GM21515 (cell line): Measurements from ENCODE around the gene TRAK1.
A peak's percentile ranks its signal among the peaks of the same experiment; 100 is the strongest.

Experiments
- ATAC-seq: cut with Tn5 transposase; IDR thresholded peaks from one replicate; pipeline ENCODE4 v1.9.1; 2021; ENCODE audit not compliant: unreplicated experiment

Gene TRAK1

GRCh38 chr3:42175386-42176240, 84.5 kb downstream of the TRAK1 start:
- ATAC-seq, result no peak

DNA sequence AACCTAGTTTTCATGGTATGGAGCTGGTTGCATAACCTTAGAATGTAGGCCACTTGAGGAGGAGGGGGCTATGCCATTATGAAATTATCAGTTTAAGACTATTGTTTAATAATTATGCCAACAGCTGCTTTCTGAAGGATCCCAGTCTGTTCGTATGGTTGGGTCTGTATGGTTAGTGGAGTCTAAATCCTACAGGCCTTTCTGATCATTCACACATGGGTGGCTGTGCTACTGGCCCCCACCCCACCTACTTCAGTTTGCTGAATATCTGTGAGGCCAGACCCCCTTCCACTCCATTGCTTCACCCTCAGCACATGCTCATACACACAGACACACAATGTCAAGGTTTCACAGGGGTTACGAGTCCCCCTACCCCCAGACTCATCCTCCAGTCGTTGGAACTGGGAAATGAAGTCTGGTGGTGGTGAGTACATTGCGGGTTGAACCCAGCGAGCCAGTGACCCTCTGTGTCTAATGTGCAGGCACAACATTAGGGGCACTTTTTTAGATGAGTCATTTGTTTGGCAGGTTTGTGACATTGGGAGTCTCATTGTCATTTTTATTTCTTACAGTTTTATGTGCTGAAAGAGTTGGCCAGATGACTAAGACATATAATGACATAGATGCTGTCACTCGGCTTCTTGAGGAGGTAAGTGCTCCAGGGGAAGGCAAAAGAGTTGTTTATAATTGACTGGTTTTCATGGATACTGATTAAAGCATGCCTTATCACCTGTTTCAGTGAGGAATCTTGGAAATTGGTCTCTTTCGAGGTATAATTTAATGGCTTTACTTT, 85.3 kb downstream of the TRAK1 start:
- ATAC-seq, result no peak

DNA sequence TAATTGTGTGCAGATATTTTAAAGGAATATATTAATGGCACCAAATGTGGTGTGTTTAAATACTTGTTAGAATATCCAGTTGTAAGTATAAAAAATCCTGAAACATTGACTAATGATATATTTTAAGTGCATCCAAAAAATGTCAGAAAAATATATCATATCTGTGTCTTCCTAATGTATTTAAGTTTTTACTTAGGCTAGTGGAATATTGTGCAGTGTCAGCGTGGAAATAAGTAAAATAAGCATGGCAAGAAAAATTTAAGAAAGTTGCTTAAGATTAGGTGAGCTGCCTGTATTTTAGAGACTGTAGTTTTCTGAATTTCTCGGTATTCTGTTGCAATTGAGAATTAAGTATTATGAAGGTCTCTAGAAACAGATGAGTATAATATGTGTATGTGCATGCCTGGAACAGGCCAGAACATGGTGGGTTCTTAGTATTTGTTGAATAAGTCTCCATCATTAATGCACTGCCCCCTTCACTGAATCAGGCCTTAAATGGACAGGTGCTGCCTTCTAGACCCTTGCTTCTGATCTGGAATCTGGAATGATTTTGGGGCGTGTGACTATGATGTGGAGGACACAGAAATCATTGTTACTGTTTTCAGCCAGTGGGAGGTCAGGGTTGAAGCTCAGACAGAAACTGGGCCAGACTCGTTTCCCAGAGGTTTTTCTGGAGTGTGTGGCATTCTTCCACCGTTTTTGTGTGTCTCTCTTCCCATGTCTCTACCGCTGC, 86.1 kb downstream of the TRAK1 start:
- no peak for ATAC-seq

DNA sequence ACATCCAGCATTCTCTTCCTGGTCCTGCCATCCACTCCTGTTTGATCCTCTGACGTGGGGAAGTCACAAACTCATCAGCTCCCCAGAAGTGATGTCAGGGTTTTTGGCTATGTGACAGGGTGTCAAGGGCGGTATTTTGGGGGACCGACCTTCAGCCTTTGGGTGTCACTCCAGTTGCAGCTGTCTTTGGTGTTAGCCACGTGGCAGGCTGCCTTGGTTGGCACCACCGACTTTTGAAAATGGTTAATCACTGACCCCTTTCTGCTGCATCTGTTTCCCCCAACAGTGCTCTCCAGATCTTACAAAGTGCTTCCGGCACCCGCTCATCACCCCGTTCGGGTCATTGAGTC, 86.6 kb downstream of the TRAK1 start:
- ATAC-seq, result no peak

- no peak for ATAC-seq
Observed at GRCh38 chr3:42179110-42179725, 88.1 kb downstream of the TRAK1 start.

- ATAC-seq, result no peak
Observed at GRCh38 chr3:42180901-42181300, 89.7 kb downstream of the TRAK1 start.

DNA sequence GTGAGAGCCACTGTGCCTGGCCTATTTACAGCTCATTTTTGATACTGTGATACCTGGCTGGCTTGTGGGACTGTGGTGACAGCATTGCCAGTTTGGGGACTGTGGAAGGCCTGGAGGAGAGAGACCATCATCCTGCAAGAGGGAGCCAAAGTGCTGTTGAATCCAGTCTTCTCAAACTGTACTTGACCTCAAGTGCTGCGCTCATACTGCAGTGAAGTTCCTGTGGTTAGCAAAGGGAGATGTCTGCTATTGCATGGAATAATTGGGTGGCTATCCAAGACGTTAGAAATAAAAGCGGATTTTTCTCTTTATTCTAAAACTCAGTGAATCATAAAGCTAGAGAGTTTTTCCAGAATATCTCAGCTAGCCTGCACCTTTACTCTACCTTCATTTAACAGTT, 91.4 kb downstream of the TRAK1 start:
- ATAC-seq, result no peak

DNA sequence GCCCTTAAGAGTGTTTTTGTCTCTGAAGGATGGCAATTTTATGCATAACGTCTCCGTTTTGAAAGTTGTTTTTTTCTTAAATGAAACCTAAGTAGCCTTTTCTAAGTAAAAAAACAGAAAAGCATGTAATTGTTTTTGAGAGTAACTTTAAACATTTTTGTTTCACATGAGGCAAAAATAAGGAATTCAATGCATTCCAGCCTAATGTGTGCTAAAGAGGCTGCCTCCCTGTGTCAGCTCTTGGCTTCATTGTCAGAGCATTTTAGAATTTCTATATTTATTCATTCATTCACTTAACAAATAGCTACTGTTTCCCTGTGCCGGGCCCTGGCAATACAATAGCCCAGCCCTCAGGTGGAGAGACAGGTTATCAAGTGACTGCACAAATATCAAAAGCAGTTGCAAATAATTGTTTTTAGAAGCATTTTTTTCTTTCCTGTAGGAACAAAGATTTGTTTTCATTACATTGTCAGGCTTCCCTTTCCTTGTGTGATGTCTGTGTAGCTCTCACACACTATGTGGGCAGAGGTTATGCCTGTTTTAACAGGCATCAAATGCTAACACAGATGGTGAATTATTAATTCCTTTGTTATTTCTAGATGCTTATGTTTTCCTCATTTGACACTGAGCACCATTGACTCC, 93.0 kb downstream of the TRAK1 start:
- ATAC-seq, result no peak

- ATAC-seq, result no peak
Observed at GRCh38 chr3:42184651-42185443, 93.7 kb downstream of the TRAK1 start.

DNA sequence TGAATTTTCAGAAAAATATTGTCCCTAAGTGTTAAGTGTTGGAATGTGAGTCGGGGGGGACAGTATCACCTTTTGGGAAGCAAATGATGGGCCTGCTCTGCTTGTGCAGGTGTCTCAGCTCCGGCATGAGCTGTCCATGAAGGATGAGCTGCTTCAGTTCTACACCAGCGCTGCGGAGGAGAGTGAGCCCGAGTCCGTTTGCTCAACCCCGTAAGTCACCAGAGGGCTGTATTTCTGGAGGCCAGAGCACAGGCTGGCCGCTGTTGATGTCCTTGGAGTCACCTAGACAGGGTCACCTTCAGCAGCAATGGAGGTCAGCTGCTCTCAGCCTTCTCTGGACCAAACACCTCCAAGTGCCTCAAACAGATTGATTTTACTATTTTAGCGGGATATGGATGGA, 96.8 kb downstream of the TRAK1 start:
- no peak for ATAC-seq

GRCh38 chr3:42188376-42188775, 97.2 kb downstream of the TRAK1 start:
- no peak for ATAC-seq

GRCh38 chr3:42189001-42189460, 97.9 kb downstream of the TRAK1 start:
- no peak for ATAC-seq

GRCh38 chr3:42189736-42190135, 98.6 kb downstream of the TRAK1 start:
- no peak for ATAC-seq

- ATAC-seq, result no peak
Observed at GRCh38 chr3:42190701-42191442, 99.7 kb downstream of the TRAK1 start.

DNA sequence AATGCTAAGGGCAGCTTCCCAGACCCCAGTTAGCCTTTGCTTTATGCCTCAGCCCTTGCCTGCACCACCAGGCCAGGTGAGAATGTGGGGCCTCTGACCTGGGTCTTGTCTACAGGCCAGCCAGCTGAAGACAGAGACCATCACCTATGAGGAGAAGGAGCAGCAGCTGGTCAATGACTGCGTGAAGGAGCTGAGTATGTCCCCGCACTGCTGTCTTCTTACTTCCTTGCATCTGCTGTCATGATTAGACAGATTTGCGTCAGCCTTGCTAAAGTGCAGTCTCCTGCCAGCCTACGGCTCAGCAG, 100.2 kb downstream of the TRAK1 start:
- no peak for ATAC-seq

DNA sequence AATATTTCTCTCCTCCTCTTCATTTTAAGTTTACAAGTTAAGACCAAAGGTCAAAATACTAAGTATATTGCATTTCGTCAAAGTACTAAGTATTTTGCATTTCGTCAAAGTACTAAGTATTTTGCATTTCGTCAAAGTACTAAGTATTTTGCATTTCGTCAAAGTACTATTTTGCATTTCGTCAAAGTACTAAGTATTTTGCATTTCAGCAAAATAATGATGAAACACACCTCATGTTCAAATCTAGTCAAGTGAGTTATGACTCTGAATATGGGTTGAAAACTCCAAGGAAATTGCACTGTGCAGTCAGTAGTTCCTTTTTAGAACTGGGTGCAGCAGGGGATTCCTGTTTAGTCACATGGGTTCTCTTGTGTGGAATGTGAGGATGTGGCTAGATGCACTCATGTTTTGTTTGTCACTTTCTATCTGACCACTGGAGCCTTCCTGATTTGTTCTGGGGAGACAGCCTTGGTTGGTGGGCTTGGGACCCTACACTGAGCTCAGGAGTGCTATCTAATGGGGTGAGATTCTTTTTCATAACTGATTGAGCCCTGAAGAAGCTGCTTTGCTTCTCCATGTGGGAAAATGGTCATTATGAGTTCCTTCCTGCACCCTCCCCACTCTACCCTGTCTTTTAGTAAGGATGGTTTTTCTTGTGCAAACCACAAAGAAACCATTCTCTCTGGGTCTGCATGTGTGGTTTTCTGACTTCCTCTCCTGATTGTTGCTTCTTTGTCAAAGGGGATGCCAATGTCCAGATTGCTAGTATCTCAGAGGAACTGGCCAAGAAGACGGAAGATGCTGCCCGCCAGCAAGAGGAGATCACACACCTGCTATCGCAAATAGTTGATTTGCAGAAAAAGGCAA, 101.4 kb downstream of the TRAK1 start:
- peak; percentile 40 for ATAC-seq

DNA sequence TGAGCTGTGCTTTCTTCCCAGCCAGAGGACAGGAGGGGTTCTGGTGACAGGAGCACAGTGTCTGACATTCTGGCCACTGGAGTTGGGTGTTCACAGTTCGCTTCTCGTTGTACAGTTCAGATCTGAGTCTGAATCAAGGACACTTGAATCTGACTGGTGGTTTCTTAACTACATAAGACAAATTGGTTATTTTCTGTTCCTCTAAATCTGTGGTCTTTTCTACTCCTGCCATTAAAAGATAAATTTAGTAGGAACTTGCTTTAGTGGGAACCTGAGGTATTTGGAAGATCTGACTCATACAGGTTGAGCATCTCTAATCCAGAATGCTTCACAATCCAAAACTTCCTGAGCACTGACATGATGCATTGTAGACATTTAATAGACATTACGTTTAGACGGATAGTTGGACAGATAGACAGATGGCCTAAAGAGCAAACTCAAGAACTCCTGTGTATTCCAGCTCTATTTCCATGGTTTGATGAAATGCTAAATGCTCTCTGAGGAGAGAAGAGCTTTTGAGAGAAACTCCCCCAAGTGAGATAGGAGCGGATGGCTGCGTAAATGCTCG, 103.9 kb downstream of the TRAK1 start:
- no peak for ATAC-seq

DNA sequence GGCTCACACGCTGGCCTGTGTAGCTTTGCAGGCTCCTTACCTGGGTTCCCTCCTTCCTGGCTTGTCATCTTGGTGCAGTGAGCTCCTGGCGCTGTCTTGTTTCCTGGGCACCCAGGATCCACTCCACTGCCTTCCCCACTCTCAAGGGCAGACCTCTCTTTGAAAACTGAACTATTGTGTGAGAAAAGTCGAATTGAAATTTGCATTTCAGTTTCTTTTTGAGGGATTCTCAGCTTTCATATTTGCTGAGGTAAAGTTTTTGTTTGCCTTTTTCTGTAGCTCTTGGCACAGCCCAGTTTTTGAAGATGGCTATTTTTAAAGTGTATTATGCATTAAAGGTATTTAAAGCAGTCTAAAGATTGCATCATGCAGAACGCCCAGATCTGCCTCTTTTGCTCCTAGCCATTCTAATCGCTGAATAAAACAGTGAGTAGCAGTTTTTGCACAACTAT, 104.7 kb downstream of the TRAK1 start:
- peak; percentile 58 for ATAC-seq
